H1 (cell line): ENCODE data around the gene ING5. TPM values are rescaled to one million over a fixed set of nuclear protein-coding genes. Genes with fewer than 3 reads are reported as not detected.

Source experiments
- CTCF ChIA-PET: fragments of 300-600 bp; sonication (Branson Sonifier 250); formaldehyde crosslinking; loops from one replicate; lab custom pipeline; 2021; ENCODE audit not compliant: partially characterized antibody; lab: Charles Lee
- POLR2A ChIA-PET: fragments of 300-600 bp; sonication (Branson Sonifier 250); formaldehyde crosslinking; loops from one replicate; lab custom pipeline; 2021; ENCODE audit warnings: inconsistent platforms; ENCODE audit not compliant: partially characterized antibody; lab: Charles Lee
- DNase-seq, 2 experiments: peaks; one replicate each; pipeline versions ENCODE4 v3.0.0 to v3.0.0-alpha.2; 2010 to 2022; ENCODE audit warnings: low spot score in 2 of 2, low read depth in 1 of 2, mixed read lengths in 1 of 2
- FAIRE-seq: peaks from 2 replicates; lab custom pipeline; 2011; peaks lifted over from hg19 to GRCh38; lab: Jason Lieb, UNC
- H2AFZ ChIP-seq: 2 replicates; pipeline ENCODE4 v1.8.1; 2012; ENCODE audit warnings: low read length, inconsistent platforms
- H2AK5ac ChIP-seq: 2 replicates; pipeline ENCODE4 v1.6.1; 2013; ENCODE audit warnings: low read depth, low read length
- H2BK120ac ChIP-seq: replicated peaks from 2 replicates; pipeline ENCODE3; 2013; ENCODE audit warnings: low read depth, low read length, inconsistent platforms
- H2BK12ac ChIP-seq: 2 replicates; pipeline ENCODE4 v1.6.1; 2013; ENCODE audit warnings: low read depth, low read length
- H2BK15ac ChIP-seq: 2 replicates; pipeline ENCODE4 v1.6.1; 2013; ENCODE audit warnings: low read length
- H2BK20ac ChIP-seq: 2 replicates; pipeline ENCODE4 v1.6.1; 2013; ENCODE audit warnings: low read length
- H2BK5ac ChIP-seq: 2 replicates; pipeline ENCODE4 v1.6.1; 2013; ENCODE audit warnings: low read depth, low read length
- H3K14ac ChIP-seq: 2 replicates; pipeline ENCODE4 v1.6.1; 2013; ENCODE audit warnings: inconsistent platforms; ENCODE audit not compliant: insufficient read length
- H3K18ac ChIP-seq: 2 replicates; pipeline ENCODE4 v1.6.1; 2013; ENCODE audit warnings: low read length; ENCODE audit errors: extremely low read depth
- H3K23ac ChIP-seq: 2 replicates; pipeline ENCODE4 v1.6.1; 2013; ENCODE audit warnings: inconsistent platforms; ENCODE audit not compliant: insufficient read length
- H3K23me2 ChIP-seq: 2 replicates; pipeline ENCODE4 v1.6.1; 2013; ENCODE audit warnings: low read depth, low read length
- H3K27ac ChIP-seq: 2 replicates; pipeline ENCODE4 v1.6.1; 2011; ENCODE audit warnings: low read depth, low read length, inconsistent platforms
- H3K27me3 ChIP-seq, 4 experiments: replicated peaks in 1 of 4; 1 replicate in 1 of 4; 2 replicates in 3 of 4; pipeline versions ENCODE4 v1.6.1 to v1.8.1; 2011 to 2013; ENCODE audit warnings: low read length in 3 of 4, mild to moderate bottlenecking in 3 of 4, inconsistent platforms in 2 of 4, mixed read lengths in 2 of 4, moderate library complexity in 1 of 4; ENCODE audit not compliant: control insufficient read depth in 3 of 4, insufficient read depth in 3 of 4; ENCODE audit errors: extremely low read depth in 1 of 4
- H3K36me3 ChIP-seq, 4 experiments: 2 replicates each; pipeline versions ENCODE4 v1.6.1 to v1.8.1; 2011 to 2013; ENCODE audit warnings: mild to moderate bottlenecking in 4 of 4, low read length in 3 of 4, moderate library complexity in 2 of 4, control low read depth in 1 of 4, inconsistent platforms in 1 of 4; ENCODE audit not compliant: insufficient read depth in 4 of 4, control insufficient read depth in 2 of 4
- H3K4ac ChIP-seq: replicated peaks from 2 replicates; pipeline ENCODE3; 2013; ENCODE audit warnings: low read length, low read depth, mixed read lengths, inconsistent platforms; ENCODE audit not compliant: insufficient read length
- H3K4me1 ChIP-seq, 4 experiments: replicated peaks in 1 of 4; 1 replicate in 1 of 4; 2 replicates in 3 of 4; pipeline versions ENCODE4 v1.6.1 to v1.8.1; 2011 to 2013; ENCODE audit warnings: low read length in 3 of 4, inconsistent platforms in 2 of 4, mixed read lengths in 1 of 4; ENCODE audit not compliant: insufficient read depth in 4 of 4, control insufficient read depth in 3 of 4
- H3K4me2 ChIP-seq, 2 experiments: 2 replicates each; pipeline versions ENCODE4 v1.6.1 to v1.8.1; 2011 to 2013; ENCODE audit warnings: low read depth in 2 of 2, low read length in 2 of 2, control low read depth in 1 of 2, inconsistent platforms in 1 of 2, mild to moderate bottlenecking in 1 of 2; ENCODE audit not compliant: insufficient read depth in 1 of 2
- H3K4me3 ChIP-seq, 4 experiments: fragments of 200-600, 300-600 bp in 1 of 4; sonication (generic), shearing (Covaris generic), sonication (Bioruptor Twin) in 1 of 4; 2 replicates each; pipeline versions ENCODE4 v1.5.1 to v1.8.1; 2011 to 2016; ENCODE audit warnings: low read length in 4 of 4, low read depth in 3 of 4, control low read depth in 2 of 4, inconsistent platforms in 2 of 4, mild to moderate bottlenecking in 2 of 4, mixed read lengths in 1 of 4, moderate library complexity in 1 of 4; ENCODE audit not compliant: insufficient read depth in 2 of 4; ENCODE audit errors: extremely low read depth in 1 of 4
- H3K56ac ChIP-seq: replicated peaks from 2 replicates; pipeline ENCODE3; 2013; ENCODE audit warnings: low read depth, mild to moderate bottlenecking, mixed read lengths, low read length, inconsistent platforms; ENCODE audit not compliant: insufficient read length
- H3K79me1 ChIP-seq: 2 replicates; pipeline ENCODE4 v1.6.1; 2013; ENCODE audit warnings: low read depth, low read length, control low read depth
- H3K79me2 ChIP-seq, 2 experiments: 2 replicates each; pipeline versions ENCODE4 v1.6.1 to v1.8.1; 2012 to 2013; ENCODE audit warnings: low read length in 2 of 2, mild to moderate bottlenecking in 2 of 2, inconsistent platforms in 1 of 2; ENCODE audit not compliant: insufficient read depth in 2 of 2, control insufficient read depth in 1 of 2
- H3K9ac ChIP-seq, 4 experiments: replicated peaks in 1 of 4; 1 replicate in 1 of 4; 2 replicates in 3 of 4; pipeline versions ENCODE4 v1.6.1 to v1.8.1; 2011 to 2013; ENCODE audit warnings: low read depth in 3 of 4, low read length in 3 of 4, control low read depth in 2 of 4, mild to moderate bottlenecking in 2 of 4, moderate library complexity in 2 of 4, inconsistent platforms in 1 of 4; ENCODE audit errors: extremely low read depth in 1 of 4
- H3K9me3 ChIP-seq, 2 experiments: 2 replicates each; pipeline versions ENCODE4 v1.6.1 to v1.8.1; 2012 to 2013; ENCODE audit warnings: mild to moderate bottlenecking in 2 of 2, moderate library complexity in 2 of 2, control low read depth in 1 of 2, inconsistent platforms in 1 of 2, low read depth in 1 of 2, low read length in 1 of 2, mixed read lengths in 1 of 2; ENCODE audit not compliant: insufficient read depth in 2 of 2
- H4K20me1 ChIP-seq, 2 experiments: replicated peaks in 1 of 2; 2 replicates each; pipeline versions ENCODE3 to v1.8.1; 2011 to 2013; ENCODE audit warnings: inconsistent platforms in 2 of 2, low read length in 2 of 2, mild to moderate bottlenecking in 1 of 2; ENCODE audit not compliant: insufficient read depth in 2 of 2, control insufficient read depth in 1 of 2
- H4K5ac ChIP-seq: 2 replicates; pipeline ENCODE4 v1.6.1; 2013; ENCODE audit warnings: low read length, low read depth, mixed read lengths, inconsistent platforms; ENCODE audit not compliant: insufficient read length
- H4K8ac ChIP-seq: 2 replicates; pipeline ENCODE4 v1.8.0; 2013; ENCODE audit warnings: mild to moderate bottlenecking, moderate library complexity, low read length, inconsistent platforms; ENCODE audit not compliant: insufficient read depth; ENCODE audit errors: extremely low read depth
- H4K91ac ChIP-seq: replicated peaks from 2 replicates; pipeline ENCODE3; 2013; ENCODE audit warnings: low read length, mixed read lengths, inconsistent platforms; ENCODE audit not compliant: insufficient read length
- ASH2L ChIP-seq: fragments of 200-600, 300-600 bp; sonication (generic); IDR thresholded peaks from one replicate; pipeline ENCODE4 v1.7.1; 2017; ENCODE audit warnings: low read length
- BCL11A ChIP-seq, 2 experiments: IDR thresholded peaks; one replicate each; pipeline ENCODE4 v1.6.1; 2011; ENCODE audit warnings: low read depth in 2 of 2, low read length in 2 of 2, mild to moderate bottlenecking in 2 of 2
- CEBPB ChIP-seq: IDR thresholded peaks from 2 replicates; pipeline ENCODE4 v1.6.1; 2012; ENCODE audit warnings: low read depth, low read length
- CHD2 ChIP-seq: IDR thresholded peaks from 2 replicates; pipeline ENCODE4 v1.6.1; 2012; ENCODE audit warnings: low read length, improper control_type of control experiment
- EGR1 ChIP-seq: IDR thresholded peaks from 2 replicates; pipeline ENCODE4 v1.6.1; 2011; ENCODE audit warnings: low read depth, low read length, borderline replicate concordance
- FOSL1 ChIP-seq: IDR thresholded peaks from 2 replicates; pipeline ENCODE4 v1.6.1; 2011; ENCODE audit warnings: mild to moderate bottlenecking, low read depth, low read length, moderate library complexity; ENCODE audit not compliant: insufficient read depth
- JUND ChIP-seq: IDR thresholded peaks from 2 replicates; pipeline ENCODE4 v1.6.1; 2011; ENCODE audit warnings: mild to moderate bottlenecking, improper control_type of control experiment, low read length
- RAD21 ChIP-seq, 2 experiments: IDR thresholded peaks in 1 of 2; conservative IDR thresholded peaks in 1 of 2; 2 replicates each; pipeline ENCODE4 v1.6.1; 2011; ENCODE audit warnings: low read depth in 2 of 2, low read length in 2 of 2, improper control_type of control experiment in 1 of 2, inconsistent platforms in 1 of 2, mild to moderate bottlenecking in 1 of 2, moderate library complexity in 1 of 2
- RXRA ChIP-seq: IDR thresholded peaks from 2 replicates; pipeline ENCODE4 v1.6.1; 2011; ENCODE audit warnings: low read depth, mild to moderate bottlenecking, low read length, moderate library complexity; ENCODE audit not compliant: insufficient read depth
- SIN3A ChIP-seq, 2 experiments: IDR thresholded peaks in 1 of 2; conservative IDR thresholded peaks in 1 of 2; 2 replicates each; pipeline ENCODE4 v1.6.1; 2011 to 2012; ENCODE audit warnings: low read length in 2 of 2, improper control_type of control experiment in 1 of 2, low read depth in 1 of 2, mild to moderate bottlenecking in 1 of 2
- SP1 ChIP-seq: IDR thresholded peaks from 2 replicates; pipeline ENCODE4 v1.6.1; 2011; ENCODE audit warnings: low read depth, low read length
- TBP ChIP-seq: IDR thresholded peaks from 2 replicates; pipeline ENCODE4 v1.6.1; 2011; ENCODE audit warnings: low read depth, low read length, improper control_type of control experiment
- TEAD4 ChIP-seq: IDR thresholded peaks from 2 replicates; pipeline ENCODE4 v1.6.1; 2012; ENCODE audit warnings: low read depth, low read length, inconsistent platforms, mixed read lengths
- WGBS, 2 experiments: shearing (Covaris generic) in 1 of 2; methylation state at CpG; one replicate each; pipeline versions ENCODE4 v1.1.6 to v1.1.7; 2013 to 2015; ENCODE audit warnings: low lambda C conversion rate in 2 of 2, mixed read lengths in 2 of 2, inconsistent platforms in 1 of 2, low coverage in 1 of 2, missing lambda C conversion rate in 1 of 2; ENCODE audit not compliant: insufficient replicate concordance in 2 of 2, insufficient coverage in 1 of 2, insufficient read length in 1 of 2; ENCODE audit errors: extremely low coverage in 1 of 2, missing lambda C conversion rate in 1 of 2; 5-methylcytosine and 5-hydroxymethylcytosine counted together
- polyA plus RNA-seq, 7 experiments: library from polyadenylated mRNA; depleted of rRNA in 3 of 7; stranded (reverse) in 5 of 7; unstranded in 2 of 7; fragments of >200 nt in 5 of 7; fragments of 200-250 nt in 2 of 7; gene quantifications; 1 replicate in 5 of 7; 2 replicates in 1 of 7; 4 replicates in 1 of 7; pipeline versions ENCODE4 v1.2.1 to v1.2.3, GENCODE V29; 2011 to 2013; ENCODE audit warnings: missing spikeins in 2 of 7, mixed read lengths in 2 of 7
- total RNA-seq: library from RNA; stranded (reverse); fragmentation: NEBNext Ultra II Directional; extraction: Animal tissue kit (Norgen Biotek cat#: 25700); gene quantifications from 2 replicates; pipeline ENCODE4 v1.2.1, GENCODE V29; 2021

Gene ING5
- total and polyA plus RNA-seq, 2 of the 8 experiments (the other 6 are each of a cell fraction or from before 2014, with no cell fraction given) = 41.5 to 47.4 TPM

- Histone ChIP-seq H3K23ac (no peak overlapping the region), H3K4me2 (no peak overlapping the region), H3K23me2 (no peaks in the 10 kb centered on the region), H3K4ac (no peak overlapping the region), H3K9me3 (no peaks in the 10 kb centered on the region), H3K4me3 (no peak overlapping the region), H2AFZ (no peak overlapping the region), H2BK15ac (no peak overlapping the region), H3K27me3 (no peaks in the 10 kb centered on the region), H2BK120ac (no peak overlapping the region), H2BK20ac (no peak overlapping the region)
- TF ChIP-seq TEAD4 (no peak), CHD2 (no peak), SIN3A (conservative IDR thresholded peaks at IDR 0.05 in 1 of 2, IDR thresholded peaks at IDR 0.05 in 1 of 2; ENCODE audit: low read depth in 1 of 2, low read length in 2 of 2) (no peak), RXRA (no peak), RAD21 (IDR thresholded peaks at IDR 0.05 in 1 of 2, conservative IDR thresholded peaks at IDR 0.05 in 1 of 2; ENCODE audit: low read depth in 2 of 2, low read length in 2 of 2) (no peak), EGR1 (no peak), FOSL1 (no peak), ASH2L (no peak), BCL11A (IDR thresholded peaks at IDR 0.05; ENCODE audit: low read depth in 2 of 2, low read length in 2 of 2) (no peak), SP1 (no peak), JUND (no peak), TBP (no peak), CEBPB (no peak)
- TF ChIP-seq, all 59 proteins: peak for 0
- Histone ChIP-seq H2AK5ac (no peak overlapping the region), H3K79me1 (no peaks in the 10 kb centered on the region), H3K4me1 (no peaks in the 10 kb centered on the region), H4K91ac (no peak overlapping the region), H3K79me2 (no peaks in the 10 kb centered on the region), H4K5ac (no peak overlapping the region), H3K18ac (no peak overlapping the region), H3K36me3 (peaks cover 0 to 3% (median 0%) of the 10 kb centered on the region in 4 experiments; a peak in 3 of 8 replicates), H3K14ac (no peak overlapping the region), H2BK12ac (no peak overlapping the region), H3K27ac (no peak overlapping the region), H3K9ac (no peak overlapping the region), H3K56ac (no peak overlapping the region), H2BK5ac (peak overlapping the region; percentile 26; the same call in 1 of the 2 replicates), H4K8ac (no peak overlapping the region), H4K20me1 (peaks cover 0 to 6% of the 10 kb centered on the region in 2 experiments)
- ChIA-PET CTCF (interaction anchor here (0.7 to 1.3 kb wide), 4 partner anchors 9 to 29 kb away, joined by 3 to 5 read pairs (median 4); no protein-coding TSS in a partner anchor), POLR2A (interaction anchor here (0.7 to 1.4 kb wide), 2 partner anchors 19 to 48 kb away, joined by 3 to 4 read pairs; partner anchors contain the start of gene ING5)
- DNase-seq = no peak
- no peak for FAIRE-seq
- WGBS, 2 experiments = 90% methylated on average over 22 of the region's 22 CpGs; no CpG with 5 or more reads in 1 of the 2 experiments
Measured at GRCh38 chr2:241750076-241750840, 48.4 kb downstream of the ING5 start.
